GM23338 (cell line): Measurements from ENCODE around the gene PANK4.
A peak's percentile ranks its signal among the peaks of the same experiment; 100 is the strongest.

Experiments used
- CREB1 ChIP-seq: fragments of 250-450 bp; sonication (Bioruptor Pico); IDR thresholded peaks from 2 replicates; pipeline ENCODE4 v1.5.0; 2020; ENCODE audit warnings: low read depth, mild to moderate bottlenecking, moderate library complexity
- CTCF ChIP-seq, 2 experiments: fragments of 200-600 bp in 1 of 2; sonication (generic) in 1 of 2; conservative IDR thresholded peaks; 2 replicates each; pipeline versions ENCODE4 v1.5.1 to v1.6.1; 2016 to 2017; ENCODE audit warnings: antibody characterized with exemption in 2 of 2, low read depth in 2 of 2, mild to moderate bottlenecking in 2 of 2, moderate library complexity in 1 of 2
- EZH2 ChIP-seq: fragments of 200-600 bp; sonication (generic); IDR thresholded peaks from one replicate; pipeline ENCODE4 v1.8.0; 2017; ENCODE audit warnings: antibody characterized with exemption, mild to moderate bottlenecking, low read depth; ENCODE audit not compliant: unreplicated experiment
- EZH2phosphoT487 ChIP-seq: fragments of 200-600 bp; sonication (generic); IDR thresholded peaks from one replicate; pipeline ENCODE4 v1.8.1; 2018; ENCODE audit warnings: antibody characterized with exemption; ENCODE audit not compliant: unreplicated experiment
- JUNB ChIP-seq: IDR thresholded peaks from one replicate; pipeline ENCODE4 v1.6.1; 2016; ENCODE audit warnings: antibody characterized with exemption; ENCODE audit not compliant: unreplicated experiment
- NANOG ChIP-seq: IDR thresholded peaks from 2 replicates; pipeline ENCODE4 v1.6.1; 2016; ENCODE audit warnings: antibody characterized with exemption, borderline replicate concordance
- POLR2AphosphoS5 ChIP-seq: IDR thresholded peaks from 2 replicates; pipeline ENCODE4 v1.6.1; 2016; ENCODE audit warnings: antibody characterized with exemption, low read depth
- REST ChIP-seq: IDR thresholded peaks from one replicate; pipeline ENCODE4 v1.6.1; 2018; ENCODE audit warnings: antibody characterized with exemption; ENCODE audit not compliant: unreplicated experiment
- STAT1 ChIP-seq: IDR thresholded peaks from one replicate; pipeline ENCODE4 v1.6.1; 2016; ENCODE audit warnings: antibody characterized with exemption; ENCODE audit not compliant: unreplicated experiment

- peak in 1 of 2 experiments; percentile 21; a peak in 1 of 4 replicates for TF ChIP-seq CTCF (conservative IDR thresholded peaks at IDR 0.05; ENCODE audit: low read depth in 2 of 2)
- no peak for TF ChIP-seq EZH2phosphoT487
- TF ChIP-seq REST = no peak
- no peak for TF ChIP-seq EZH2
- no peak for TF ChIP-seq POLR2AphosphoS5
- TF ChIP-seq CREB1 (CRISPR knock-in tag) = no peak
- TF ChIP-seq STAT1 = no peak
- no peak for TF ChIP-seq NANOG
- TF ChIP-seq JUNB = no peak
These were observed 11.3 kb downstream of the PANK4 start for GRCh38 chr1:2514863-2515762.
